ENCODE data around the gene SYNPO2.
A peak's percentile ranks its signal among the peaks of the same experiment; 100 is the strongest.

SYNPO2 gene

DNA sequence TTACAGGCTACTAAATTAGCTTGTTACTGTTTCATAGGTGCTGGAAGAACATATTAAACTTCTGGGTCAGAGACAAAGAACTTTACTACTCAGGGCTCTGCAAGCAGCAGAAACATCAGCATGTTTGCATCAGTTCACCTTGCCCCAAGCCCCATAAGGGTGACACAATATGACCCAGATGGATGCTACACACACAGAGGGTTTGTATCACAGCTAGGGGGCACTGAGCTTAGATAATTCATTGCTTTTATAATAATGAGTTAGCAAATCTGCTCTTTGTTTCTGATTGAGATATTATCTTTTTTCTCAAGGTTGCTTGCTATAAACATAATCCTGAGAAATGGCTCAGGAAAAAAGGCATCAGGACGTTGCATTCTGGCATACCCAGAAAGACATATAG lies 4.8 kb upstream of the SYNPO2 start:
- TF ChIP-seq, protein P1, sequence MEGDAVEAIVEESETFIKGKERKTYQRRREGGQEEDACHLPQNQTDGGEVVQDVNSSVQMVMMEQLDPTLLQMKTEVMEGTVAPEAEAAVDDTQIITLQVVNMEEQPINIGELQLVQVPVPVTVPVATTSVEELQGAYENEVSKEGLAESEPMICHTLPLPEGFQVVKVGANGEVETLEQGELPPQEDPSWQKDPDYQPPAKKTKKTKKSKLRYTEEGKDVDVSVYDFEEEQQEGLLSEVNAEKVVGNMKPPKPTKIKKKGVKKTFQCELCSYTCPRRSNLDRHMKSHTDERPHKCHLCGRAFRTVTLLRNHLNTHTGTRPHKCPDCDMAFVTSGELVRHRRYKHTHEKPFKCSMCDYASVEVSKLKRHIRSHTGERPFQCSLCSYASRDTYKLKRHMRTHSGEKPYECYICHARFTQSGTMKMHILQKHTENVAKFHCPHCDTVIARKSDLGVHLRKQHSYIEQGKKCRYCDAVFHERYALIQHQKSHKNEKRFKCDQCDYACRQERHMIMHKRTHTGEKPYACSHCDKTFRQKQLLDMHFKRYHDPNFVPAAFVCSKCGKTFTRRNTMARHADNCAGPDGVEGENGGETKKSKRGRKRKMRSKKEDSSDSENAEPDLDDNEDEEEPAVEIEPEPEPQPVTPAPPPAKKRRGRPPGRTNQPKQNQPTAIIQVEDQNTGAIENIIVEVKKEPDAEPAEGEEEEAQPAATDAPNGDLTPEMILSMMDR (IDR thresholded peaks at IDR 0.05; ENCODE audit: low read depth, low read length), result peak; percentile 11
- DNase-seq (ENCODE audit: extremely low read depth, low read depth), result no peak

DNA sequence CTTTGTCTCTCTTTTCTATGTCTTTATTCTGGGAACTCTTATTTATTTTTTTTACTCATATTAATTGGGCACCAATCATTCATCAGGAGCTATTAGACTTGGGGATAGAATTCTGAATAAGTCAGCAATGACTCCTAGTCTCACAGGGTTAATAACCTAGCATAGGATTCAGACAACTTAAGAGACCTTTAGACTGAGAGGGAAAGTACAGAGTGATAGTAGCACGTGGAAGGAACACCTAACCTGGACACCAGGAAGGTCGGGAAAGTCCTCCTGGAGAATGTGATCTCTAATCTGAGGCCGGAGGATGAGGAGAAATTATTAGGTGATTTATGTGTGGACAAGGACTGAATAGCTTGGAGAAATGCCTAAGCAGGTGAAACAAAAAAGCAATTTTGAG lies 3.9 kb upstream of the SYNPO2 start:
- DNase-seq (ENCODE audit: extremely low read depth, low read depth), result no peak
- TF ChIP-seq, protein P1 (IDR thresholded peaks at IDR 0.05; ENCODE audit: low read depth, low read length), result no peak

DNA sequence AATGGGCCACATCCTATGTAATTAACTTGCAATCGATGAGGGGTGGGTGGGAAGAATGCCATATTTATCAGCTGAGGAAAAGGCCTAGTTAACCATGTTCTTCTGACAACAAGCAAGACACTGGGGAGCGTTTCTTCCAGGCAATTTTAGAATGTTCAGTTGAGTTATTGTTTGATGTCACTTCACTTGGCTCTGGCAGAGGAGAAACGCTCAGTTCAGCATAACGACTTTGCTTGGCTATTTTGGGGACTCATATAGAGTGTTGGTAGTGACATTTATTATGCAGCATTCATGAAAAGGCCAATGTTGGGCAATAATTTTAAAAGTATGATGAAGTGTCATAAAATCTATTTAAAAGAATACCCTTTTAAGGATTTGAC lies 648 bp downstream of the SYNPO2 start:
- TF ChIP-seq, protein P1 (IDR thresholded peaks at IDR 0.05; ENCODE audit: low read depth, low read length), result no peak
- no peak for DNase-seq (ENCODE audit: extremely low read depth, low read depth)

DNA sequence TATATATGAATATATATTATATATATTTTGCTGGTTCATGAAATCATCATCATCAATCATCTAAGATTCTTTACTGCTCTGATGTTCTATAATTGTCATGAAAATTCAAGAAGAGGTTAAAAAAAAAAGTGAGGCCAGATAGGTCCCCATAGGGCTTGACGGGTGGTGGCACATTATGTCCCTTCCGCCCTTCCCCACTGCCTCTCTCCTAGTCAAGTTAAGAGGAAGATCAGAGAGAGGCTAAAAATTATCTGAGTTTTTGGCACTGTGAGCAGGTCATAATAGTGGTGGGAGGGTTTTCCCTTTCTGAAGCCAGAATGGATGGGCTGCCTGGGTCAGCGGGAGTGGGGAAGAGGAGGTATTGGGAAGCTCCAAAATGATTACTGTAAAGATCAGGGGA lies 5.4 kb downstream of the SYNPO2 start:
- TF ChIP-seq, protein P1 (IDR thresholded peaks at IDR 0.05; ENCODE audit: low read depth, low read length), result no peak
- DNase-seq (ENCODE audit: extremely low read depth, low read depth), result no peak

DNA sequence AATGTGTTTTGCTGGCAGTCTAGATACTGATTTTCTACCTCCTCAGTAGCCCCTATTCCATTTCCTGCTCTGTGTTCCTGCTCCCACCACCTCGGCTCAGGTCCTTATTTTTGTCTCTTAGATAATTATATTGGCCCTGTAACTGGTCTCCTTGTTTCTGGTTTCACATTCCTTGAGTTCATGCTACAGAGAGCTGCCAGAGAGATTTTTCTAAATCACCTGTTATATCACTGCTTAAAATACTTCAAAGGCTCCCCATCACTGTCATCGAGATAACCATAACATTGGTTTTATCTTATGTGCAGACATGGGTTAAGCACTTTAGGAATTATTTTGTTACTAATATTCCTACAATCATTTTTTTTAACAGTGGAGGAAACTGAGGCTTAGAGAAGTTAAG lies 9.6 kb downstream of the SYNPO2 start:
- no peak for DNase-seq (ENCODE audit: extremely low read depth, low read depth)
- TF ChIP-seq, protein P1 (IDR thresholded peaks at IDR 0.05; ENCODE audit: low read depth, low read length), result no peak

DNA sequence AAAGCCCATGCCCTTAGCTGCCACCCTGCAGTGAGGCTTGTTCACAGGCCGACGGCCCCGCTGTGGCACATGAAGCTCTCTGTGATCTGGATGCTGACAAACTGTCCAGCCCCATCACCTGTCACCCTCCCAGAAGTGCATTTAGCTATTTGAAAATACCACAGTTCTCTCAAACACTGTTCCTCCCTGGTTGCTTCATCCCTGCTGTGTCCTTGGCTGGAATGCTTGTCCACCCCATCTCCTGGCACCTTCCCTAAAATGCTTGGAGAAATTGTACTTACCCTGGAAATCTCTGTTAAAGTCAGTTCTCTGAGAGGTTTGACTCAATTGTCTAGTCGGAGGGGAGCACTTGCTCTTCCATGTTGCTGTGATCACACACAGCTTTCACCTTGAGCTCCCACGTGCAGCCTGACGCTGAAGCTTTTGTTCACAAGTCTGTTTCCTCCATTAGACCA lies 10.1 kb downstream of the SYNPO2 start:
- DNase-seq (ENCODE audit: extremely low read depth, low read depth), result no peak
- TF ChIP-seq, protein P1 (IDR thresholded peaks at IDR 0.05; ENCODE audit: low read depth, low read length), result no peak

DNA sequence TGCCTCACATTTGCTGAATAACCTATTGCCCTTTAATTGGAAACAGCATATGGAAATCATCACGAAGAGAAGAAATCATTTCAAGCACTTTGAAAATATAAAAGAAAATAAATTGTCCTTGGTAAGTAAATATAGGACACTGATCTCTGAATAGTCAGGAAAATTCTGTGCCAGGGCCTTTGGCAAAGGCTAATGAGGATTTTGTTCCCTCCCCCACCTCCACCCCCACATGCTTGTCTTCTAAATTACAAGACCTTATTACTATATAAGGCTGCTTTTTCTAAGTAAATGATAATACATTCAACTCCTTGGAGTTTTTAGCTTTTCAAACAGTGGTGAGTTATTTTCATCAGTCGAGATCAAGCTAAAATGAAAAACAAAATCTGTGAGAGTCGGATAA lies 15.8 kb downstream of the SYNPO2 start:
- TF ChIP-seq, protein P1 (IDR thresholded peaks at IDR 0.05; ENCODE audit: low read depth, low read length), result no peak
- DNase-seq (ENCODE audit: extremely low read depth, low read depth), result no peak

All from AG09319 (cell line).